ENCODE results near the gene OR6M1.

The OR6M1 gene, protein sequence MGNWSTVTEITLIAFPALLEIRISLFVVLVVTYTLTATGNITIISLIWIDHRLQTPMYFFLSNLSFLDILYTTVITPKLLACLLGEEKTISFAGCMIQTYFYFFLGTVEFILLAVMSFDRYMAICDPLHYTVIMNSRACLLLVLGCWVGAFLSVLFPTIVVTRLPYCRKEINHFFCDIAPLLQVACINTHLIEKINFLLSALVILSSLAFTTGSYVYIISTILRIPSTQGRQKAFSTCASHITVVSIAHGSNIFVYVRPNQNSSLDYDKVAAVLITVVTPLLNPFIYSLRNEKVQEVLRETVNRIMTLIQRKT

DNA sequence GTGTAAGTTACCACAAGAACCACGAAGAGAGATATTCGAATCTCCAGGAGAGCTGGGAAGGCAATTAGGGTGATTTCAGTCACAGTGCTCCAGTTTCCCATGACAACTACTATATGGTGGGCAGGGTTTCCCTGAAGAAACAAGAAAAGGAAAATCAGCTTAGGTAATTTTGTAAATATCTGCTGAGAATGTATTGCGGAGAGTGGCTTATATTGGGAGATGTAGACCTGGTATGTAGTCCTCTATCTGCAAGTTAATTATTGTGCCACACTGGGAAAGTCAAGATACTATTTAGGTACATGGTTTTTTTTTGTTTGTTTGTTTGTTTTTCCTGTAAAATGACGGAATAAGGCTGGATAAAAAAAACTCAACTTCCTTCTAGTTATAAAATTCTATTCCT lies at the start of gene OR6M1:
Gene OR6M1, minus strand, starts transcription at position 101 of the 400 bp plus-strand sequence. Its CDS starts 0 bp downstream, at position 101.
- DNase-seq: no peak

DNA sequence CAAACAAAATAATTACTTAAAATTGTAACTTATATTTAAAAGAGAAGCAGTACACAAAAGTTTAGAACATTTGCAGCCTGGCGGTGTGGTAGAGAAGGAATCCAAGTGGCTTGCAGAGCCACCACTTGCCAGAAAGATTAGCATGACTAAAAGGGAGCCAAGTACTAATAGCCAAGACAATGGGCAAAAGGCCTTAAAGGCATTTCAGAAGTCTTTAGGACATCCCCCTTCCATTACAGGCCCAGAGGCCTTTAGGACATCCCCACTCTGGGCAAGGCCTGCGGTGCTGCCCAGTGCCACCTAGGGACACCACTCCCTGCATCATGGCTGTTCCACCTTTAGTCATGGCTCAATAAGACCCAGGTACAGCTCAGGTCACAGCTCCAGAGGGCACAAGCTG lies 46.9 kb upstream of the OR6M1 start:
- no peak for DNase-seq

DNA sequence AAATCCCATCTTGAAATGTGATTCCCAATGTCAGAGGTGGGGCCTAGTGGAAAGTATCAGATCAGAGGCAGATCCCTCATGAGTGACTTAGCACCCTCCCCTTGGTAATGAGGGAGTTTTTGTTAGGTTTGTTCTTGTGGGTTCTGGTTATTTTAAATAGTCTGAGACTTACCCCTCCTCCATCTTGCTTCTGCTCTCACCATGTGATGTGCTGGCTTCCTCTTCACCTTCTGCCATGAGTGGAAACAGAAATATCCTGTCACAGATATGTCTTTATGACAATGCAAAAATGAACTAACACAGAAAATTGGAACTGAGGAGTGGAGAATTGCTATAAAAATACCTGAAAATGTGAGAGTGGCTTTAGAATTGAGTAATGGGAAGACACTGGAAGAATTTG lies 46.2 kb upstream of the OR6M1 start:
- DNase-seq: no peak

DNA sequence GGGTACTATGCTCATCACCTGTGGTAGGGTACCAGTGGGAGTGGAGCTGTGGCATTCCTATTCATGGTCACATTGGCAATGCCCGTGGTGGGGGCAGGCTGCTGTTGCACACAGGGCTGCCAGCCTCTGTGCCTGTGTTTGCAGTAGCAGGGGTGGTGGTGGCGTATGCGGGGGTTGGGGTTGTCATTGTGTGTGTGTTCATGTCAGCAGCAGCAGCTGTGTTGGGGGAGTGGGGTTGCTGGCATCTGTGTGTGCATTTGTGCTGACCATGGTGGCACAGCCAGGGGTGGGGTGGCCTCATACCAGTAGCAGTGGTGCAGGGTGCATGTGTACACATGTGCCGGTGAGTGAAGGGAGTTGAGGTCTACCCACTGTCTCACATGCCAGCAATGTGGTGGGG lies 45.0 kb upstream of the OR6M1 start:
- DNase-seq: no peak

DNA sequence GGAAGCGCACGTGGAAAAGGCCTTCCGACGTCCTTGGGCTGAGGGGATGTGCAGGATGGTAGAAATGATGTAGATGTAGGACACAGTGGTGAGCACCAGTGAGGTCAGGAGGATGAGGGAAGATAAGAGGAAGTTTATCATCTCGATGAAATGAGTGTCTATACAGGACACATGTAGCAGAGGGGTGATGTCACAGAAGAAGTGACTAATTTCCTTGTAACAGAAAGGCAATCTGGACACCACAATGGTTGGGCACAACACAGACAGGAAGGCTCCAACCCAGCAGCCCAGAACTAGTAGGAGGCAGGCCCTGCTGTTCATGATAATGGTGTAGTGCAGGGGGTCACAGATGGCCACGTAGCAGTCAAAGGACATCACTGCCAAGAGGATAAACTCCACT lies 35.0 kb upstream of the OR6M1 start:
- no peak for DNase-seq

DNA sequence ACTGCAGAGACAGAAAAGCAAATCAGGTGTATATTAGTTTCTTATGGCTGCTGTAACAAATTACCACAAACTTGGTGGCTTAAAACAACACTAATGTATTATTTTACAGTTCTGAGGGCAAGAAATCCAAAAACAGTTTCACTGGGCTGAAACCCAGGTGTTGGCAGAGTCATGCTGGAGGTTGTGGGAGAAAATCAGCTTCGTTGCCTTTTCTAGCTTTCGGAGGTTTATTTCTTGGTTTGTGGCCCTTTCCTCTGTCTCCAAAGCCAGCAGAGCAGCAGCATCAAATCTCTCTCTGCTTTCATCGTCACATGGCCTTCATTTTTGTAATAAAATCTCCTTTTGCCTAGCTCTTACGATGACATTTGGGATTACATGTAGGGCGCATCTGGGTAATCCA lies 33.0 kb upstream of the OR6M1 start:
- DNase-seq: no peak

DNA sequence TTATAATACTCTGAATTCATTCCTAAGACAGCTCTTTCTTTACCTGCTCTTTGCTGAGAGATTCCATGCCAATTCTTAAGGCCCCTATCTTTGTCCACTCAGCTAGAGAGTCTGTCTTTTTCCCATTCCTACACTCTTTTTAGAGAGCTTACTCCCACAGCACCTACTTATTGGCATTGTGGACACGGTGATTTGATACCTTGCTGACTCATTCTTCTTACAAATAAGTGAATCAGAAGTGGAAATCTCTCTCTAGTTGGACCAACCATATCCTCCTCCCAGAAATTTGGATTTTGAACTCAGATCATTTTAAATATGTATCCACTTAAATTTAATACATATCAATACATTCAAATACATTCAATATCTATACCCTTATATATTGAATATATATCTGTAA lies 32.5 kb upstream of the OR6M1 start:
- DNase-seq: no peak

DNA sequence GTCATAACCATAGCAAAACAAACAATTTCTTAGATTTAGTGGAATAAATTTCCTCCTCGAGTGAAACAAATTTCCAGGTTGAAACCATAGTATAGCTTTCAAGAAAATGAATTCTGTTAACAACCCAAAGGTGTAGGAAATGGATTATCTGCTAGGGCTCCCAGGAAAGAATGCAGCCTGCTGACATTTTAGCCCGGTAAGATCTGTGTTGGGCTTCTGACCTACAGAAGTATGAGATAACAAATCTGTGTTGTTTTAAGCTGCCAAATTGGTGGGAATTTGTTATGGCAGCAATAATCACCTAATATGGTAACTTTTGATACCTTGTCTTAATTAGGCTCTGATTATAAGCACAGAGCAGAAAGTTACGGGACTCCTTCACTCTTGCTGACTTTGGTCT lies 32.0 kb upstream of the OR6M1 start:
- no peak for DNase-seq

DNA sequence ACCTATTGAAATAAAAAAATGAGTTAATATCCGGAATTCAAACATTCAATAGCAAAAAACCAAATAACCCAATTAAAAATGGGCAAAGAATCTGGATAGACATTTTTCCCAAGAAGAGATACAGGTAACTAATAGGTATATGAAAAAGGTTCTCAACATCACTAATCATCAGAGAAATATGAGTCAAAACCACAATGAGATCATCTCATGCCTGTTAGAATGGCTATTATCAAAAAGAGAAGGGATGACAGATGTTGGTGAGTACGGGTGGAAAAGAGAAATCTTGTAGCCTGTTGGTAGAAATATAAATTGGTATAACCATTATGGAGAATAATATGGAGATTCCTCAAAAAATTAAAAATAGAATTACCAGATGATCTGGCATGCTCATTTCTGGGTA lies 26.9 kb upstream of the OR6M1 start:
- no peak for DNase-seq

DNA sequence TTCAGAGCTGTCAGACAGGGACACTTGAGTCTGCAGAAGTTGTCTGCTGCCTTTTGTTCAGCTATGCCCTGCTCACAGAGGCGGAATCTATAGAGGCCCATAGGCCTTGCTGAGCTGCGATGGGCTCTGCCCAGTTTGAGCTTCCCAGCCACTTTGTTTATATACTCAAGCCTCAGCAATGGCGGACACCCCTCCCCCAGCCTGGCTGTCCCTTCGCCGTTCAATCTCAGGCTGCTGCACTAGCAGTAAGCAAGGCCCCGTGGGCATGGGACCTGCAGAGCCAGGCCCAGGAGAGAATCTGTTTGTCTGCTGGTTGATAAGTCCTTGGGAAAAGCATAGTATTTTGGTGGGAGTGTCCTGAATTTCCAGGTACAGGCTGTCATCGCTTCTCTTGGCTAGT lies 23.6 kb upstream of the OR6M1 start:
- DNase-seq: no peak

DNA sequence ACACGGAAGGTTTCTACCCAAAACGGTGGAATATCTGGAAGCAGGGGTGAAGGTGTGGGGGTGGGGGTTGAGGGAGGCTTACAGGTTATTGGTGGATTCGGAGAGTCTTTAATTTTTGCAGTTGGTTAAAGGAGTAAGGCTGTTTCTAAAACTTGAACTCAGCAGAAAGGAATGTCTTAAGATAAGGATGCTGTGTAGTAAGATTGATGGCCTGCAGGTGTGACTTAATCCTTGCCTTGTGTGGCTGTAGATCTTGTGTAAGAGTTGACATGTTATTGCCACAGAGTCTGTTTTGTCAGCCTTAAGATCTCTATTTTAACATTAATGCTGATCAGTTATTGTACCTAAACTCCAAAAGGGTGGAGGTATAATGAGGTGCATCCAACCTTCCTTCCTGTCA lies 16.4 kb upstream of the OR6M1 start:
- DNase-seq: no peak

DNA sequence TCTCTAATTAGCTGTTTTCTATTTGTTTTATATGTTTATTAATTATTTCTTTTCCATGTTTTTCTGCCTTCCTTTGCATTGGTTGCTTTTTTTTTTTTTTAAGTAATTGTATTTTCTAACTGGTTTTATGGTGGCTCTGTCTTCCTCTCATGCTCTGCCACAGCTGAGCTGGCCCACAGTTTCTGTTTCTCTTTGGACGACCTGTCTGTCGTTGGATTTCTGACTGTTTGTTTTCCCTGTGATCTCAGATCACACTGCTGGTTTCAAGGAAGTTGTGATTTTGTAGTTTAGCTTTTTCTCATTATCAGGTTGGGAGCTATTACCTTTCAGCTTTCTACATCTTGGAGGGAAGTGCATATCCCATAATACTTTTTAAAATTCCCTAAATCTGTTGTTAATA lies 15.9 kb upstream of the OR6M1 start:
- no peak for DNase-seq

DNA sequence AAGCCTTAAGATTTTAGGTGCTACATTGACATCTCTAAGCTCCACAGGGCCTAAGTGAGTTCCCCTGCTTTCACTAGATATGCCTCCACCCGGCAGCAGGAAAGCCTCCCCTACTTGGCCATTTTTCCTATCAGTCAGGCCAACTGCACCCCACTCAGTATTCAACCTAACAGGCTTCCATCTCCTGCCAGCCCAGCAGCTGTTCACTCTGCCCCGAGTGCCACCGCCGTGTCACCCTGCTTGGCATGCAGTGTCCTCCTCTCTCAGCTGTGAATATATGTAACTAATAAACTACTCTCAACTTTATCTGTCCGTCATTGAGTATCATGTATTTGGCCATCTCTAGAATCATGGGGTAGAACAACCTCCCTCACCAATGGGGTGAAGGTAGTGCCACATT lies 9.0 kb upstream of the OR6M1 start:
- no peak for DNase-seq

DNA sequence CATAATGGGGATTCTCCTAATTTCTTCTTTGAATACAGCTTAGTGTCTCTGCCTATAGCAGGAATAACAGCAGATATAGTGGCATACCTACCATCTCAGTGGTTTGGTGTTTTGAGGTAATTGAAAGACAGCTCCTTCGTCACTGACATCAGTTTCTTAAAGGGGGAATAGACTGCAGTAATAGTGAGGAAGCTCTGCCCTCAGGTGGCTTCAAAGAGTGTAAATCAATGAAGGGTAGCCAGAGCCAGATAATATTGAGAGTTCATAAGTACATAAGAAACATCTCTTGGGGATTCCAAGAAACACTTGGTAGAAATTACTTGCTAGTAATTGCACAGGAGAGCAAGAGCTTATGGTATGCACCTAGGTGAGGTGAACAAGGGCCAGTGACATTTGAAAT lies 4.4 kb downstream of the OR6M1 start:
- DNase-seq: no peak

DNA sequence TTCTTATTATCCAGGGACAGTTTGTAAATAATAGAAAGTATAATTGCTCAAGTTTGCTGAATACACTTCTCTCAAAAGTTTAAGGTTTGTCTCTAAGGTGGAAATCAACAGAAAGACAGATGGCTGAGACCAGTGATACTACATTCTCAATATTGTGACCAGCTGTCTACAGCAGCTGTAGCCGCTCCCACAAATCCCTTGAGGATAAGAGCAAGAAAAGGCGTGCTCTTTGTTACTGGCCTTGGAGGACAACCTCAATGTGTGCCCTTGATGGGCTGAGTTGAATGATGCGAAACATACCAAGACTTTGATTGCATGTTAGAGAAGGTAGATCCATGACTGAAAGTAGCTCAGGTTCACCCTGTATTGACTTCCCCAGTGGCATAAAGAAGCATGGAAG lies 6.1 kb downstream of the OR6M1 start:
- peak; percentile 70 for DNase-seq

DNA sequence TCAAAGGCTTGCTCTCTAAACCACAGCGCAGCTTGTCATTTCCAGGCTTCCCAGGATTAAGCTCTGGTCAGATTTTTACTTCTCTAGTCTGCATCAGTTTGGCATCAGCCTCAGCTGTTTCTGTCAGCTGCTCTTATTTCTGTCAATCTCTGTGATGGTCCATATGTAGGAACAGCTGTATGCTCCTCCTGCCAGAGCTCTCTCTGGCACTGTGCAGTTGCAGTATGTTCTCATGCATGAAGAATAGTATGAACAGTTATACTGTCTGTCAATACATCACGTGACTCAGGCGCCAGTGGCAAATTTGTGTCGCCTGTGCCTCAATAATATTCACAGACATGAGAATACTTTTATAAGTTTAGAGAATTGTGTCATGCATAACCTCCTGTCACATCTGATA lies 6.7 kb downstream of the OR6M1 start:
- peak; percentile 62 for DNase-seq

DNA sequence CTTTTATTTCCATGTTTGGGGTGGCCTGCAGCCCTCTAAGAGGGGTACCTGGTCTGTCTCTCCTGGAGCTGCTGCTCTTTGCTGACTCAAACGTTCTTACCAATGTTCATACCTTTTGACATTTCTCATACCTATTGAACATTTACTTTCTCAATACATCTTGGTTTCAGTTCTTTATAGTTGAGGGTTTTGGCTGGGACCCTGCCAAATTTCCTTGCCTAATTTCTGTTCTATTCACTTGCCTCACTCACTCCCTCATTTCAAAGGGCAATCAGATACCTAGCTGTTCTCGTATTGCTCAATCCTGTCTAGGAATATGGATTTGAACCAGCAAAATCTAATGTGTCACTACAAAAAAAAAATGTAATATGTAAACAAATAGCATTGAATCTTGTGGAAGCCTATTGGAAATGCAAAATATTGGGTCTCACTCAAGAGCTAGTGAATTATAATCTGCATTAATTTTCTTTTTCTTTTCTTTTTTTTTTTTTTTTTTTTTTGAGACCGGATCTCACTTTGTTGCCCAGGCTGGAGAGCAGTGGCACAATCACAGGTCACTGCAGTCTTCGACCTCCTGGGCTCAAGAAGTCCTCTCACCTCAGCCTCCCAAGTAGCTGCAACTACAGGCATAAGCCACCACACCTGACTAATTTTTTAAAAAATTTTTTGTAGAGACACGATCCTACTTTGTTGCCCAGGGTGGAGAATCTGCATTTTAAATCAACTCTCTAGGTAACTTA lies 7.5 kb downstream of the OR6M1 start:
- DNase-seq: no peak

DNA sequence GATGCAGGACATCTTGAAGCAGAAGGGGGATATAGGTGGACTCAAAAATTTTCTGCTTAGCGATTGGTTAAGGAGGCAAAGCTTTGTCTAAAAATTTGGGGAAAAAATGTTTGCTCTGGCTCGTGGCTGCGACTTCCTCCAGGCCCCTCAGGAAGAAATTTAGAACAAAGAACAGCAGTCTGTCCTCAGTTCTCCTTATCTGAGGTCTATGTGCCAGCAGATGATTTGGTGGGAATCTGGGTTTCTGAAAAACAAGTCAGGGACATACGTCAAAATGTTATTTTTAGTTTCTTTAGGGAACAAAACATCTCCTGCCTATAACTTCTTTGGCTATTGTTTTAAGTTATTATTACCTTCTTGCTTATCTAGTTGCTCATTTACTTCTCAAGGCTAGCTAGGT lies 8.1 kb downstream of the OR6M1 start:
- DNase-seq: no peak

DNA sequence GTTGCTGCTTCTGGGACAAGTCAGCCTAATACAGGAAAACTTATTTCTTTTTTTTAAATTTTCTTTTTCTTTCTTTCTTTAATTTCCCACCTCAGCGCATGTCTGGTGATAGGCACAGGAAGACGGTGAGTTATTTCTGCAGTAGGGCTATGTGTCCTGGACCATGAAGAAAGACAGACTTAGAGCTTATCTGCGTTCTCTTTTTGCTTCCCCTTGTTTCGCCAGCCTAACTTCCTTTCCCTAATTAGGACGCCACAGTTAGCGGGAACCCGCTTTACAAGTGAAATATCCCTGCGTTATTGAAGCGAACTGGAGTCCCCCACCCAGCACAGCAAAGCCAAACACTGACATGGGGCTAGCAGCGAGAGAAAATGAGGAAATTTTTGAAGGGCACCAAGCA lies 8.6 kb downstream of the OR6M1 start:
- DNase-seq: no peak

DNA sequence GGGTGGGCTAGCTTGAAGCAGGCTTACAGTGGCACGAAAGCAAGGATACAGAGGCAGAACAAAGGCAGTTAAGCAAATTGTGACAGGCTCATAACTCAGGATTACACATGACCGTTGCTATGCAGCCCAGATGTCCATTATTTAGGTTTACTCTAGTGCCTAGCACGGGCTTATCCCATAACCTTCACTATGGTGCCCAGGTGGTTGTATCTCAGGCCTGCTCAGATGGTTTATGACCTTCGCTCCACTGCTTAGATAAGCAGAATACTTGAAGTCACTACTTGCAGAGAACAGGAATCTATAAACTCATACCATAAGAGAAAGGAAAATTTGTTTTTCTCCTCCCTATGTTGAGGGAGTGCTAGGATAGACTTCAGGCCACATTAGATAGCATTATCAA lies 9.0 kb downstream of the OR6M1 start:
- DNase-seq: no peak

DNA sequence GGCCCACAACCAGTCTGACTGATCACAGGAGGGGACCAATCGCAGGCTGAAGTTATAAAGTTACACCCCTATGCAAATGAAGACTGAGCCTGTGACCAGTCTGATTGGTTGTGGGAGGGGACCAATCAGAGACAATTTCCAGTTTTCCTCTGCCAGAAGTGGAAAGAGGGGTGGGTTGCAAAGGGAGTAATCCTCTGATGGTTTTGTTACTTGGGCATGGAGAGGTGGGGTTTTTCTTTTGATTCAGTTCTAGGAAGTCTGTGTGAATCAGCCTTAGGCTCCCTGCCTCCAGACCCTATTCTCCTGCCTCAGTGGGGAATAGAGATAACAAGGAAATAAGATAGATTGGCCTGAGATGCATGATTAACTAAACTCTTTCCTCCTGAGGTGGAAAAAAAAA lies 9.9 kb downstream of the OR6M1 start:
- DNase-seq: no peak

DNA sequence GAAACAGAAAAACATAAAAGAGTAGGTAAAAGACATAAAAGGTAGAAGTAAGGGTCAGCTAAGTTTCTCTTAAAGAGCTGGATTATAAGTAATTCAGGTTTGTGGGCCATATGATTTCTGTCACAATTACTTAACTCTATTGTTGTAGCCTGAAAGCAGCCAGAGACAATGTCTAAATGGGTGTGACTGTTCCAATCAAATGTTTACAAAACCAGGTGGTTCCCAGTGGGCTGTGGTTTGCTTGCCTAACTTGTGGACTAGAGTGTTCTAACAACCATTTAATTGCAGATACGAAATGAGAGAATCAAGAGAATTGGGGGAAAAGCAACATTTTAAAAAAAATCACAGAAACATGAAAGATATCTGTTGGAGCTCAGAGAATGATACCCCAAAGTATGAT lies 22.6 kb downstream of the OR6M1 start:
- DNase-seq: no peak

DNA sequence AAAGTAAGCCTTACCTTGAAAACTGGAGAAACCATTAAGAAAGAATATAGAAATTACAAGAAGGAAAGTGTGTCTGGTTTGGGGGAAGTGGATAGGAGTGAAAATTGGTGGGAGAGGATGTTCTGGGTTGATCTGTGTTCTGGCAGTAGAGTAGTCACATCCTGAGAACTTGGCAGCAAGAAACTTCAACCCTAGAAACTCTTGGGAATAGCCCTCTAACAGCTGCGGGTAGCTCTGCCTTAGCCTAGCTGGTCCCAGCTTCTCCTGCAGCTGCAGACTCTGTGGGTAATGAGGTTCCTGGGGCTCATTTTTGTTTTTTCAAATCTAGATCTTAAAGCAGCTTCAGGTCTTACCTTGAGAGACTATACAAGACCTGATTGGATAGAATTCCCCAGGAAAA lies 27.6 kb downstream of the OR6M1 start:
- DNase-seq: no peak

DNA sequence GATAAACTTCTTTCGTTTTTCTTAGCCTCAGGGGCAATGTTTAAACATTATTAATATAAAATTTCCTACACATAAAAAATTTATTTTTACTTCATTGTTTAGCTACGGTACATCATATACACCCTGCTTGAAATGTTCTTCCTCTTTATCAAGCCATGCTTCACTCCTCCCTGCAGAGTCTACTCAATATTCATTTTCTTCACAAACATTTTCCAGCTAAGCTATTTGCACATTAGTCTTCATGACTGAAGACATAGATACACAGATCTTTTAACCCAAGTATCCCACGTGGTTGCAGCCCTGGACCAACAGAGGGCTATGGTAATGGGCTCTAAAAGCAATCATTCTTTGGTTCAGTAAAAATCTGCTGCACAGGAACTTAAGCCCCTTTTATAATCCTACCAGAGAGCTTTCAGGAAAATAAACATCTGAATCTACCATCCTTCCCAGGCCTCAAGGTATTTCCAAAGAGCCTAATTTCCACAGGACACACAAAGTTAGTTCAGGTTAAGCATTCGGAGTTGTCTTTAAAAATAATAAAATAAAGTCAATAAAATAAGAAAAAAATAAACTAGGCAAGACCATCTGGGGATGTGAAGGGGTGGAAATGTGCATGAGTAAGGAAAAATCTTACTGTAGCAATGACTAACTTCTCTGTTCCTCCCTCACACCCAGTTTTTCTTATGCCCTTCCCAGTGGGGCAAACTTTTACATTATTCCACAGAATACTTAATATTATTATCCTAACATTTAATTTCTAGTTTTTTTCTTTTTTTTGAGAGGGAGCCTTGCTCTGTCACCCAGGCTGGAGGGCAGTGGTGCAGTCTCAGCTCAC lies 30.2 kb downstream of the OR6M1 start:
- DNase-seq: no peak

Measured in NCI-H2171 (cell line).